HFF-Myc (cell line): ENCODE results near the gene NOS1AP.

Experiments
- DNase-seq: peaks from one replicate; pipeline ENCODE4 v3.0.0-alpha.2; 2011; ENCODE audit warnings: low read depth; ENCODE audit errors: extremely low read depth
- H3K4me3 ChIP-seq: replicated peaks from 2 replicates; pipeline ENCODE4 v1.5.1; 2011; ENCODE audit warnings: low read depth, mild to moderate bottlenecking, control low read depth, low read length
- CTCF ChIP-seq: IDR thresholded peaks from 2 replicates; pipeline ENCODE4 v1.5.1; 2012; ENCODE audit warnings: mild to moderate bottlenecking, low read depth, low read length, control low read depth; ENCODE audit errors: missing control alignments

The NOS1AP gene

GRCh38 chr1:162093095-162093494 is 23.6 kb downstream of the NOS1AP start:
- TF ChIP-seq CTCF = no peak
- no peak for DNase-seq
- H3K4me3 ChIP-seq = no peak overlapping the region

GRCh38 chr1:162094271-162094670 is 24.8 kb downstream of the NOS1AP start:
- no peak overlapping the region for H3K4me3 ChIP-seq
- DNase-seq = peak; percentile 30
- no peak for TF ChIP-seq CTCF

- TF ChIP-seq CTCF = no peak
- no peak overlapping the region for H3K4me3 ChIP-seq
- no peak for DNase-seq
Measured at GRCh38 chr1:162094723-162095122, 25.2 kb downstream of the NOS1AP start.

GRCh38 chr1:162107911-162108310 is 38.4 kb downstream of the NOS1AP start:
- no peak for DNase-seq
- no peak overlapping the region for H3K4me3 ChIP-seq
- TF ChIP-seq CTCF = no peak

- no peak for TF ChIP-seq CTCF
- H3K4me3 ChIP-seq = no peak overlapping the region
- DNase-seq = no peak
Measured at GRCh38 chr1:162108426-162108825, 38.9 kb downstream of the NOS1AP start.

GRCh38 chr1:162110910-162111309 is 41.4 kb downstream of the NOS1AP start:
- no peak for TF ChIP-seq CTCF
- H3K4me3 ChIP-seq = no peak overlapping the region
- no peak for DNase-seq

GRCh38 chr1:162111572-162111971 is 42.1 kb downstream of the NOS1AP start:
- no peak overlapping the region for H3K4me3 ChIP-seq
- TF ChIP-seq CTCF = no peak
- no peak for DNase-seq
